Neural cell (in vitro differentiated cells): ENCODE measurements around the gene SLC45A1. TPM values are rescaled to one million over a fixed set of nuclear protein-coding genes. Genes with fewer than 3 reads are reported as not detected.

ENCODE experiments used
- H2AFZ ChIP-seq: fragments of 200-600, 300-800 bp; sonication (generic), shearing (Covaris generic); 2 replicates; pipeline ENCODE4 v1.6.0; 2014; ENCODE audit warnings: low read depth, mild to moderate bottlenecking, antibody characterized with exemption, low read length, moderate library complexity
- H3F3A ChIP-seq: fragments of 200-600 bp; shearing (Covaris generic); 2 replicates; pipeline ENCODE4 v1.6.1; 2016; ENCODE audit warnings: mild to moderate bottlenecking, moderate library complexity, mixed read lengths, antibody characterized with exemption, low read length; ENCODE audit not compliant: insufficient read depth, poor library complexity, severe bottlenecking
- H3K27ac ChIP-seq: fragments of 200-600, 300-800 bp; sonication (generic), shearing (Covaris generic); 2 replicates; pipeline ENCODE4 v1.5.1; 2014; ENCODE audit warnings: mild to moderate bottlenecking, low read length, moderate library complexity
- H3K27me3 ChIP-seq: fragments of 300-800, 200-600 bp; sonication (generic), shearing (Covaris generic); 2 replicates; pipeline ENCODE4 v1.6.0; 2014; ENCODE audit warnings: mild to moderate bottlenecking, low read depth, low read length, moderate library complexity; ENCODE audit not compliant: insufficient read depth
- H3K36me3 ChIP-seq: fragments of 300-800, 200-600 bp; sonication (generic), shearing (Covaris generic); 2 replicates; pipeline ENCODE4 v1.5.1; 2014; ENCODE audit warnings: mild to moderate bottlenecking, antibody characterized with exemption, low read length, moderate library complexity; ENCODE audit not compliant: insufficient read depth
- H3K4me2 ChIP-seq: fragments of 300-800, 200-600 bp; sonication (generic), shearing (Covaris generic); 2 replicates; pipeline ENCODE4 v1.6.0; 2014; ENCODE audit warnings: mild to moderate bottlenecking, low read length
- H3K4me3 ChIP-seq: fragments of 300-800, 200-600 bp; sonication (generic), shearing (Covaris generic); 2 replicates; pipeline ENCODE4 v1.5.1; 2014; ENCODE audit warnings: mild to moderate bottlenecking, low read length, moderate library complexity
- H3K79me2 ChIP-seq: fragments of 200-600 bp; shearing (Covaris generic); replicated peaks from 2 replicates; pipeline ENCODE4 v1.6.0; 2014; ENCODE audit warnings: mild to moderate bottlenecking, low read length, moderate library complexity; ENCODE audit not compliant: insufficient read depth
- H3K9ac ChIP-seq: fragments of 300-800, 200-600 bp; sonication (generic), shearing (Covaris generic); 2 replicates; pipeline ENCODE4 v1.6.1; 2016; ENCODE audit warnings: mild to moderate bottlenecking, low read length, mixed read lengths
- H3K9me2 ChIP-seq: fragments of 200-600 bp; shearing (Covaris generic); 2 replicates; pipeline ENCODE4 v1.6.1; 2016; ENCODE audit warnings: mild to moderate bottlenecking, low read length, mixed read lengths; ENCODE audit not compliant: insufficient read depth
- H3K9me3 ChIP-seq: fragments of 200-600, 300-800 bp; sonication (generic), shearing (Covaris generic); 2 replicates; pipeline ENCODE4 v1.6.1; 2016; ENCODE audit warnings: mild to moderate bottlenecking, mixed run types, low read length, moderate library complexity, mixed read lengths
- H4K20me1 ChIP-seq: fragments of 200-600 bp; shearing (Covaris generic); 2 replicates; pipeline ENCODE4 v1.6.1; 2016; ENCODE audit warnings: mild to moderate bottlenecking, mixed run types; ENCODE audit not compliant: insufficient read depth
- EP300 ChIP-seq: fragments of 450-650 bp; conservative IDR thresholded peaks from 2 replicates; pipeline ENCODE4 v1.6.1; 2014; ENCODE audit warnings: antibody characterized with exemption, mild to moderate bottlenecking, moderate library complexity; ENCODE audit not compliant: poor library complexity, severe bottlenecking
- EZH2 ChIP-seq: fragments of 200-600, 300-800 bp; shearing (Covaris generic), sonication (generic); IDR thresholded peaks from 2 replicates; pipeline ENCODE4 v1.6.1; 2014; ENCODE audit warnings: antibody characterized with exemption, low read length, borderline replicate concordance, mild to moderate bottlenecking; ENCODE audit not compliant: insufficient read depth, poor library complexity, severe bottlenecking
- MXI1 ChIP-seq: fragments of 450-650 bp; conservative IDR thresholded peaks from 2 replicates; pipeline ENCODE4 v1.6.1; 2014; ENCODE audit warnings: antibody characterized with exemption, mild to moderate bottlenecking; ENCODE audit not compliant: poor library complexity, severe bottlenecking
- POLR2AphosphoS5 ChIP-seq: IDR thresholded peaks from 2 replicates; pipeline ENCODE4 v1.6.1; 2012
- RAD21 ChIP-seq: fragments of 450-650 bp; conservative IDR thresholded peaks from 2 replicates; pipeline ENCODE4 v1.6.1; 2014; ENCODE audit warnings: antibody characterized with exemption, mild to moderate bottlenecking, moderate library complexity
- SMC3 ChIP-seq: fragments of 450-650 bp; conservative IDR thresholded peaks from 2 replicates; pipeline ENCODE4 v1.6.1; 2014; ENCODE audit warnings: antibody characterized with exemption, mild to moderate bottlenecking, moderate library complexity; ENCODE audit not compliant: poor library complexity
- TAF1 ChIP-seq: IDR thresholded peaks from 2 replicates; pipeline ENCODE4 v1.6.1; 2012; ENCODE audit warnings: low read depth
- polyA plus RNA-seq: library from polyadenylated mRNA; depleted of rRNA; stranded (reverse); fragments of >200 nt; gene quantifications from 2 replicates; pipeline ENCODE4 v1.2.3, GENCODE V29; 2014
- TF ChIP-seq, protein P1 (sequence below): IDR thresholded peaks from 2 replicates; pipeline ENCODE4 v1.6.1; 2012; ENCODE audit warnings: borderline replicate concordance
- TF ChIP-seq, protein P2 (sequence below): fragments of 450-650 bp; IDR thresholded peaks from 2 replicates; pipeline ENCODE4 v1.5.1; 2014; ENCODE audit warnings: antibody characterized with exemption, mild to moderate bottlenecking, moderate library complexity; ENCODE audit not compliant: poor library complexity, severe bottlenecking

The SLC45A1 gene
- polyA plus RNA-seq, 1 donor from 2014 or later, result 7.1 TPM

DNA sequence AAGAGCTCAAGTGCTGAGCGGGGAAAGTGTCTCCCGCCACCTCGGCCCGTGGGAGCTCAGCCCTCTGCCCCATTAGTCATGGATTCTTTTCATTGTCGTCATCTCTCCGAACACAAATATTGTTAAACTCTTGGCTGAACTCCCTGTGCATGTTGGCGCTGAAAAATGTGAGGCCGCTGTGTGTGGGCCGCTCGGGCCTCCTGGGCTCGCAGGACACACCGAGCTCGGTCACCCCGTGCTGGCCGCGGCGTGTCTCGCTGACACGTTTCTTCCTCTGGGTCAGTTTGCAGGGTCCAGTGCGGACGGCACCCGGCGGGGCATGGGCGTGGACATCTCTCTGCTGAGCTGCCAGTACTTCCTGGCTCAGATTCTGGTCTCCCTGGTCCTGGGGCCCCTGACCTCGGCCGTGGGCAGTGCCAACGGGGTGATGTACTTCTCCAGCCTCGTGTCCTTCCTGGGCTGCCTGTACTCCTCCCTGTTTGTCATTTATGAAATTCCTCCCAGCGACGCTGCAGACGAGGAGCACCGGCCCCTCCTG is 25.6 kb downstream of the SLC45A1 start:
- Histone ChIP-seq H3K9me2 (no peaks in the 10 kb centered on the region), H2AFZ (no peak overlapping the region), H3K27me3 (no peaks in the 10 kb centered on the region), H4K20me1 (no peaks in the 10 kb centered on the region), H3K4me3 (no peak overlapping the region), H3K4me2 (no peak overlapping the region), H3K27ac (no peak overlapping the region), H3K36me3 (no peaks in the 10 kb centered on the region), H3K9ac (no peak overlapping the region), H3K9me3 (no peaks in the 10 kb centered on the region), H3K79me2 (no peaks in the 10 kb centered on the region), H3F3A (no peaks in the 10 kb centered on the region)
- TF ChIP-seq EP300, result no peak
- TF ChIP-seq, protein P1, sequence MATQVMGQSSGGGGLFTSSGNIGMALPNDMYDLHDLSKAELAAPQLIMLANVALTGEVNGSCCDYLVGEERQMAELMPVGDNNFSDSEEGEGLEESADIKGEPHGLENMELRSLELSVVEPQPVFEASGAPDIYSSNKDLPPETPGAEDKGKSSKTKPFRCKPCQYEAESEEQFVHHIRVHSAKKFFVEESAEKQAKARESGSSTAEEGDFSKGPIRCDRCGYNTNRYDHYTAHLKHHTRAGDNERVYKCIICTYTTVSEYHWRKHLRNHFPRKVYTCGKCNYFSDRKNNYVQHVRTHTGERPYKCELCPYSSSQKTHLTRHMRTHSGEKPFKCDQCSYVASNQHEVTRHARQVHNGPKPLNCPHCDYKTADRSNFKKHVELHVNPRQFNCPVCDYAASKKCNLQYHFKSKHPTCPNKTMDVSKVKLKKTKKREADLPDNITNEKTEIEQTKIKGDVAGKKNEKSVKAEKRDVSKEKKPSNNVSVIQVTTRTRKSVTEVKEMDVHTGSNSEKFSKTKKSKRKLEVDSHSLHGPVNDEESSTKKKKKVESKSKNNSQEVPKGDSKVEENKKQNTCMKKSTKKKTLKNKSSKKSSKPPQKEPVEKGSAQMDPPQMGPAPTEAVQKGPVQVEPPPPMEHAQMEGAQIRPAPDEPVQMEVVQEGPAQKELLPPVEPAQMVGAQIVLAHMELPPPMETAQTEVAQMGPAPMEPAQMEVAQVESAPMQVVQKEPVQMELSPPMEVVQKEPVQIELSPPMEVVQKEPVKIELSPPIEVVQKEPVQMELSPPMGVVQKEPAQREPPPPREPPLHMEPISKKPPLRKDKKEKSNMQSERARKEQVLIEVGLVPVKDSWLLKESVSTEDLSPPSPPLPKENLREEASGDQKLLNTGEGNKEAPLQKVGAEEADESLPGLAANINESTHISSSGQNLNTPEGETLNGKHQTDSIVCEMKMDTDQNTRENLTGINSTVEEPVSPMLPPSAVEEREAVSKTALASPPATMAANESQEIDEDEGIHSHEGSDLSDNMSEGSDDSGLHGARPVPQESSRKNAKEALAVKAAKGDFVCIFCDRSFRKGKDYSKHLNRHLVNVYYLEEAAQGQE, result no peak
- TF ChIP-seq, protein P2, sequence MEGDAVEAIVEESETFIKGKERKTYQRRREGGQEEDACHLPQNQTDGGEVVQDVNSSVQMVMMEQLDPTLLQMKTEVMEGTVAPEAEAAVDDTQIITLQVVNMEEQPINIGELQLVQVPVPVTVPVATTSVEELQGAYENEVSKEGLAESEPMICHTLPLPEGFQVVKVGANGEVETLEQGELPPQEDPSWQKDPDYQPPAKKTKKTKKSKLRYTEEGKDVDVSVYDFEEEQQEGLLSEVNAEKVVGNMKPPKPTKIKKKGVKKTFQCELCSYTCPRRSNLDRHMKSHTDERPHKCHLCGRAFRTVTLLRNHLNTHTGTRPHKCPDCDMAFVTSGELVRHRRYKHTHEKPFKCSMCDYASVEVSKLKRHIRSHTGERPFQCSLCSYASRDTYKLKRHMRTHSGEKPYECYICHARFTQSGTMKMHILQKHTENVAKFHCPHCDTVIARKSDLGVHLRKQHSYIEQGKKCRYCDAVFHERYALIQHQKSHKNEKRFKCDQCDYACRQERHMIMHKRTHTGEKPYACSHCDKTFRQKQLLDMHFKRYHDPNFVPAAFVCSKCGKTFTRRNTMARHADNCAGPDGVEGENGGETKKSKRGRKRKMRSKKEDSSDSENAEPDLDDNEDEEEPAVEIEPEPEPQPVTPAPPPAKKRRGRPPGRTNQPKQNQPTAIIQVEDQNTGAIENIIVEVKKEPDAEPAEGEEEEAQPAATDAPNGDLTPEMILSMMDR, result no peak
- no peak for TF ChIP-seq TAF1
- TF ChIP-seq RAD21, result no peak
- no peak for TF ChIP-seq MXI1
- TF ChIP-seq SMC3, result no peak
- TF ChIP-seq EZH2, result no peak
- TF ChIP-seq POLR2AphosphoS5, result no peak

DNA sequence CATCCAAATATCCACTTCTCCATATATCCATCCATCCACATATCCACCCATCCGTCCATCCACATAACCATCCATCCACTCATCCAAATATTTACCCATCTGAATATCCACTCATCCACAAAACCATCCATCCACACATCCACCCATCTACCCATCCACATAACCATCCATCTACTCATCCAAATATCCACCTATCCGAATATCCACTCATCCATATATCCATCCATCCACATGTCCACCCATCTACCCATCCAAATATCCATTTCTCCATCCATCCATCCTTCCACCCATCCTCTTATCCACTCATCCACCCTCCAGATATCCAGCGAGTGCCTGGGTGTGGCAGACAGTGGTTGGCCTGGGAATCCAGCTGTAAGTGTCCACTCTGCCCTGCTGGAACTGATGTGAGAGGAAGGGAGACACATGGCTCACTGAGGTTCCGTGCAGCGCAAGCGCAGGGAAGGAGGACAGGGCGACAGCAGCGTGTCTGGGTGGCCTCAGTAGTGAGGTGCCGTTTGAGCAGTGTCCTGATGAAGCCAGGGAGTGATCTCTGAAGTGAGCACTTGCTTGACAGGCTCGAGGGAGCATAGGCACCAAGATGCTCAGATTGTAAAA is 27.1 kb downstream of the SLC45A1 start:
- no peaks in the 10 kb centered on the region for H3K27me3 ChIP-seq
- H3K9me2 ChIP-seq, result no peaks in the 10 kb centered on the region
- no peak overlapping the region for H3K9ac ChIP-seq
- no peaks in the 10 kb centered on the region for H3K9me3 ChIP-seq
- H3K27ac ChIP-seq, result no peak overlapping the region
- TF ChIP-seq RAD21 (no peak), TAF1 (no peak), MXI1 (no peak), EZH2 (no peak), POLR2AphosphoS5 (no peak), EP300 (no peak), SMC3 (no peak)
- TF ChIP-seq, protein P1, result no peak
- TF ChIP-seq, protein P2, result no peak
- no peaks in the 10 kb centered on the region for H3K36me3 ChIP-seq
- no peak overlapping the region for H3K4me2 ChIP-seq
- H3K4me3 ChIP-seq, result no peak overlapping the region
- H3F3A ChIP-seq, result no peaks in the 10 kb centered on the region
- no peaks in the 10 kb centered on the region for H4K20me1 ChIP-seq
- H3K79me2 ChIP-seq, result no peaks in the 10 kb centered on the region
- H2AFZ ChIP-seq, result no peak overlapping the region
